ENCODE data around the gene RAB10.

- TF ChIP-seq CTCF (IDR thresholded peaks at IDR 0.05 in 2 of 3, conservative IDR thresholded peaks at IDR 0.05 in 1 of 3; ENCODE audit: borderline replicate concordance in 1 of 3, insufficient read depth in 1 of 3, low read depth in 2 of 3, low read length in 2 of 3) (no peak), RAD21 (IDR thresholded peaks at IDR 0.05; ENCODE audit: low read depth) (no peak)
Observed at GRCh38 chr2:26013668-26014067, 20.2 kb upstream of the RAB10 start.

Data from HCT116 (cell line).